GM23338 (cell line): Measurements from ENCODE around the gene CACNA2D1. TPM values are rescaled to one million over a fixed set of nuclear protein-coding genes. Genes with fewer than 3 reads are reported as not detected.

Experiments used
- ATAC-seq: fragments of 200-7000 bp; cut with Tn5 transposase; 3 replicates; pipeline ENCODE4 v1.9.1; 2020
- DNase-seq: peaks from one replicate; pipeline ENCODE4 v3.0.0-alpha.2; 2015; ENCODE audit warnings: low spot score
- H2AFZ ChIP-seq: fragments of 200-600 bp; sonication (generic); 2 replicates; pipeline ENCODE4 v1.8.0; 2016; ENCODE audit warnings: antibody characterized with exemption, mild to moderate bottlenecking, moderate library complexity
- H3F3A ChIP-seq: fragments of 200-600 bp; sonication (generic); replicated peaks from 2 replicates; pipeline ENCODE4 v1.8.0; 2017; ENCODE audit warnings: antibody characterized with exemption, mixed run types, low read depth
- H3K27ac ChIP-seq: fragments of 200-600 bp; sonication (generic); 2 replicates; pipeline ENCODE4 v1.6.1; 2016; ENCODE audit warnings: low read depth
- H3K27me3 ChIP-seq: fragments of 200-600 bp; sonication (generic); 2 replicates; pipeline ENCODE4 v1.8.0; 2016; ENCODE audit warnings: mild to moderate bottlenecking, mixed run types, moderate library complexity; ENCODE audit not compliant: insufficient read depth
- H3K36me3 ChIP-seq: fragments of 200-600 bp; sonication (generic); 2 replicates; pipeline ENCODE4 v1.8.0; 2016; ENCODE audit warnings: mild to moderate bottlenecking; ENCODE audit not compliant: insufficient read depth
- H3K4me1 ChIP-seq: fragments of 200-600 bp; sonication (generic); 2 replicates; pipeline ENCODE4 v1.8.0; 2016; ENCODE audit warnings: mild to moderate bottlenecking, moderate library complexity; ENCODE audit not compliant: insufficient read depth
- H3K4me2 ChIP-seq: fragments of 200-600 bp; sonication (generic); 2 replicates; pipeline ENCODE4 v1.7.1; 2017; ENCODE audit warnings: mixed run types
- H3K4me3 ChIP-seq: fragments of 200-600 bp; sonication (generic); 2 replicates; pipeline ENCODE4 v1.6.1; 2016; ENCODE audit warnings: mixed run types
- H3K79me2 ChIP-seq: fragments of 200-600 bp; sonication (generic); replicated peaks from 2 replicates; pipeline ENCODE4 v1.8.0; 2017; ENCODE audit warnings: mild to moderate bottlenecking; ENCODE audit not compliant: insufficient read depth
- H3K9me2 ChIP-seq: fragments of 200-600 bp; sonication (generic); 2 replicates; pipeline ENCODE4 v1.8.0; 2017; ENCODE audit not compliant: insufficient read depth
- H4K20me1 ChIP-seq: fragments of 200-600 bp; sonication (generic); replicated peaks from 2 replicates; pipeline ENCODE4 v1.8.0; 2017; ENCODE audit warnings: mild to moderate bottlenecking; ENCODE audit not compliant: insufficient read depth
- H3K27ac Mint-ChIP-seq: 2 replicates; pipeline ENCODE4 v1.8.0; 2020; ENCODE audit warnings: inconsistent platforms, mild to moderate bottlenecking, moderate library complexity, mixed read lengths
- H3K27me3 Mint-ChIP-seq: 3 replicates; pipeline ENCODE4 v1.8.0; 2022; ENCODE audit warnings: low read depth, mild to moderate bottlenecking, moderate library complexity, mixed read lengths, inconsistent platforms; ENCODE audit not compliant: insufficient read depth, poor library complexity
- H3K36me3 Mint-ChIP-seq: 3 replicates; pipeline ENCODE4 v1.8.0; 2021; ENCODE audit warnings: low read depth, mild to moderate bottlenecking, inconsistent platforms, moderate library complexity, mixed read lengths
- H3K4me1 Mint-ChIP-seq: 3 replicates; pipeline ENCODE4 v1.8.0; 2020; ENCODE audit warnings: mild to moderate bottlenecking, inconsistent platforms, mixed read lengths
- H3K4me3 Mint-ChIP-seq: 3 replicates; pipeline ENCODE4 v1.8.0; 2021; ENCODE audit warnings: moderate library complexity, mild to moderate bottlenecking, inconsistent platforms, mixed read lengths
- H3K9me3 Mint-ChIP-seq: 3 replicates; pipeline ENCODE4 v1.8.0; 2020; ENCODE audit warnings: moderate library complexity, mild to moderate bottlenecking, inconsistent platforms, mixed read lengths
- CTCF ChIP-seq, 2 experiments: fragments of 200-600 bp in 1 of 2; sonication (generic) in 1 of 2; conservative IDR thresholded peaks; 2 replicates each; pipeline versions ENCODE4 v1.5.1 to v1.6.1; 2016 to 2017; ENCODE audit warnings: antibody characterized with exemption in 2 of 2, low read depth in 2 of 2, mild to moderate bottlenecking in 2 of 2, moderate library complexity in 1 of 2
- EZH2 ChIP-seq: fragments of 200-600 bp; sonication (generic); IDR thresholded peaks from one replicate; pipeline ENCODE4 v1.8.0; 2017; ENCODE audit warnings: antibody characterized with exemption, mild to moderate bottlenecking, low read depth; ENCODE audit not compliant: unreplicated experiment
- EZH2phosphoT487 ChIP-seq: fragments of 200-600 bp; sonication (generic); IDR thresholded peaks from one replicate; pipeline ENCODE4 v1.8.1; 2018; ENCODE audit warnings: antibody characterized with exemption; ENCODE audit not compliant: unreplicated experiment
- NANOG ChIP-seq: IDR thresholded peaks from 2 replicates; pipeline ENCODE4 v1.6.1; 2016; ENCODE audit warnings: antibody characterized with exemption, borderline replicate concordance
- REST ChIP-seq: IDR thresholded peaks from one replicate; pipeline ENCODE4 v1.6.1; 2018; ENCODE audit warnings: antibody characterized with exemption; ENCODE audit not compliant: unreplicated experiment
- STAT1 ChIP-seq: IDR thresholded peaks from one replicate; pipeline ENCODE4 v1.6.1; 2016; ENCODE audit warnings: antibody characterized with exemption; ENCODE audit not compliant: unreplicated experiment
- ZNF331 ChIP-seq: fragments of 250-450 bp; sonication (Bioruptor Pico); IDR thresholded peaks from 2 replicates; pipeline ENCODE4 v1.5.0; 2020; ENCODE audit warnings: low read depth, mild to moderate bottlenecking, moderate library complexity
- polyA plus RNA-seq: library from polyadenylated mRNA; unstranded; fragments of >200 nt; fragmentation: Nextera tagmentation; extraction: Ambion mirVana; gene quantifications from 2 replicates; pipeline ENCODE4 v1.2.1, GENCODE V29; 2016
- total RNA-seq: library from RNA; depleted of rRNA; stranded (reverse); fragments of >200 nt; shearing (Covaris generic); gene quantifications from 2 replicates; pipeline ENCODE4 v1.2.3, GENCODE V29; 2014
- TF ChIP-seq, protein P1 (sequence below): fragments of 250-450 bp; sonication (Bioruptor Pico); IDR thresholded peaks from 2 replicates; pipeline ENCODE4 v1.5.0; 2020; ENCODE audit warnings: mild to moderate bottlenecking, moderate library complexity

The CACNA2D1 gene
- total and polyA plus RNA-seq, 2 experiments from 2014 or later = 7.0 to 20.4 TPM

DNA sequence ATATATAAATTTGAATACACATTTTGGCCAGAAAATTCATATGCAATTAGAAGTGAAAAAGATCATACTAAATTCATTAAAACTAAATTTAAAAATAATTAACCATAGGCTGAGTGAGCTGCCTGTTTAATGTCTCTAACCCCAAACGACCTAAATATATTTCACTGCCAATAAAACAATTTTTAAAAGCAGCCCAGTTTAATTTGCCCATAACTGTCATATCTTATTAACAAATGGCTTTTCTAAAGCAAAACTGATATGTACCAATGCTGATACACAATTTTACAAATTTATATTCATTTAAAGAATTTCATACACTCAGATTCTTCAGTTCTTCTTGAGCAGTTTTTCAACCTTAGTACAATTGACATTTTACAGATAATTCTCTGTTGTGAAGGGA is 99.9 kb downstream of the CACNA2D1 start:
- no peak overlapping the region for H3K27ac Mint-ChIP-seq
- ATAC-seq = no peak

More for the DNA sequence above, 99.9 kb downstream of the CACNA2D1 start:
- Histone ChIP-seq H3K9me2 (no peaks in the 10 kb centered on the region), H3K4me3 (no peak overlapping the region), H3K27ac (no peak overlapping the region), H3K4me2 (no peak overlapping the region), H2AFZ (no peak overlapping the region), H4K20me1 (no peaks in the 10 kb centered on the region), H3K4me1 (0 out of 2 replicates have a peak, but pooled peaks cover 2% of the 10 kb centered on the region), H3K79me2 (no peaks in the 10 kb centered on the region), H3F3A (no peaks in the 10 kb centered on the region), H3K27me3 (no peaks in the 10 kb centered on the region), H3K36me3 (no peaks in the 10 kb centered on the region)
- Mint-ChIP-seq H3K4me1 (peaks cover 18% of the 10 kb centered on the region), H3K36me3 (no peaks in the 10 kb centered on the region), H3K4me3 (no peak overlapping the region), H3K27me3 (no peaks in the 10 kb centered on the region), H3K9me3 (no peaks in the 10 kb centered on the region)
- no peak for TF ChIP-seq REST
- no peak for TF ChIP-seq STAT1
- no peak for TF ChIP-seq ZNF331 (CRISPR knock-in tag)
- TF ChIP-seq CTCF (conservative IDR thresholded peaks at IDR 0.05; ENCODE audit: low read depth in 2 of 2) = no peak
- TF ChIP-seq EZH2phosphoT487 = no peak
- TF ChIP-seq, protein P1, sequence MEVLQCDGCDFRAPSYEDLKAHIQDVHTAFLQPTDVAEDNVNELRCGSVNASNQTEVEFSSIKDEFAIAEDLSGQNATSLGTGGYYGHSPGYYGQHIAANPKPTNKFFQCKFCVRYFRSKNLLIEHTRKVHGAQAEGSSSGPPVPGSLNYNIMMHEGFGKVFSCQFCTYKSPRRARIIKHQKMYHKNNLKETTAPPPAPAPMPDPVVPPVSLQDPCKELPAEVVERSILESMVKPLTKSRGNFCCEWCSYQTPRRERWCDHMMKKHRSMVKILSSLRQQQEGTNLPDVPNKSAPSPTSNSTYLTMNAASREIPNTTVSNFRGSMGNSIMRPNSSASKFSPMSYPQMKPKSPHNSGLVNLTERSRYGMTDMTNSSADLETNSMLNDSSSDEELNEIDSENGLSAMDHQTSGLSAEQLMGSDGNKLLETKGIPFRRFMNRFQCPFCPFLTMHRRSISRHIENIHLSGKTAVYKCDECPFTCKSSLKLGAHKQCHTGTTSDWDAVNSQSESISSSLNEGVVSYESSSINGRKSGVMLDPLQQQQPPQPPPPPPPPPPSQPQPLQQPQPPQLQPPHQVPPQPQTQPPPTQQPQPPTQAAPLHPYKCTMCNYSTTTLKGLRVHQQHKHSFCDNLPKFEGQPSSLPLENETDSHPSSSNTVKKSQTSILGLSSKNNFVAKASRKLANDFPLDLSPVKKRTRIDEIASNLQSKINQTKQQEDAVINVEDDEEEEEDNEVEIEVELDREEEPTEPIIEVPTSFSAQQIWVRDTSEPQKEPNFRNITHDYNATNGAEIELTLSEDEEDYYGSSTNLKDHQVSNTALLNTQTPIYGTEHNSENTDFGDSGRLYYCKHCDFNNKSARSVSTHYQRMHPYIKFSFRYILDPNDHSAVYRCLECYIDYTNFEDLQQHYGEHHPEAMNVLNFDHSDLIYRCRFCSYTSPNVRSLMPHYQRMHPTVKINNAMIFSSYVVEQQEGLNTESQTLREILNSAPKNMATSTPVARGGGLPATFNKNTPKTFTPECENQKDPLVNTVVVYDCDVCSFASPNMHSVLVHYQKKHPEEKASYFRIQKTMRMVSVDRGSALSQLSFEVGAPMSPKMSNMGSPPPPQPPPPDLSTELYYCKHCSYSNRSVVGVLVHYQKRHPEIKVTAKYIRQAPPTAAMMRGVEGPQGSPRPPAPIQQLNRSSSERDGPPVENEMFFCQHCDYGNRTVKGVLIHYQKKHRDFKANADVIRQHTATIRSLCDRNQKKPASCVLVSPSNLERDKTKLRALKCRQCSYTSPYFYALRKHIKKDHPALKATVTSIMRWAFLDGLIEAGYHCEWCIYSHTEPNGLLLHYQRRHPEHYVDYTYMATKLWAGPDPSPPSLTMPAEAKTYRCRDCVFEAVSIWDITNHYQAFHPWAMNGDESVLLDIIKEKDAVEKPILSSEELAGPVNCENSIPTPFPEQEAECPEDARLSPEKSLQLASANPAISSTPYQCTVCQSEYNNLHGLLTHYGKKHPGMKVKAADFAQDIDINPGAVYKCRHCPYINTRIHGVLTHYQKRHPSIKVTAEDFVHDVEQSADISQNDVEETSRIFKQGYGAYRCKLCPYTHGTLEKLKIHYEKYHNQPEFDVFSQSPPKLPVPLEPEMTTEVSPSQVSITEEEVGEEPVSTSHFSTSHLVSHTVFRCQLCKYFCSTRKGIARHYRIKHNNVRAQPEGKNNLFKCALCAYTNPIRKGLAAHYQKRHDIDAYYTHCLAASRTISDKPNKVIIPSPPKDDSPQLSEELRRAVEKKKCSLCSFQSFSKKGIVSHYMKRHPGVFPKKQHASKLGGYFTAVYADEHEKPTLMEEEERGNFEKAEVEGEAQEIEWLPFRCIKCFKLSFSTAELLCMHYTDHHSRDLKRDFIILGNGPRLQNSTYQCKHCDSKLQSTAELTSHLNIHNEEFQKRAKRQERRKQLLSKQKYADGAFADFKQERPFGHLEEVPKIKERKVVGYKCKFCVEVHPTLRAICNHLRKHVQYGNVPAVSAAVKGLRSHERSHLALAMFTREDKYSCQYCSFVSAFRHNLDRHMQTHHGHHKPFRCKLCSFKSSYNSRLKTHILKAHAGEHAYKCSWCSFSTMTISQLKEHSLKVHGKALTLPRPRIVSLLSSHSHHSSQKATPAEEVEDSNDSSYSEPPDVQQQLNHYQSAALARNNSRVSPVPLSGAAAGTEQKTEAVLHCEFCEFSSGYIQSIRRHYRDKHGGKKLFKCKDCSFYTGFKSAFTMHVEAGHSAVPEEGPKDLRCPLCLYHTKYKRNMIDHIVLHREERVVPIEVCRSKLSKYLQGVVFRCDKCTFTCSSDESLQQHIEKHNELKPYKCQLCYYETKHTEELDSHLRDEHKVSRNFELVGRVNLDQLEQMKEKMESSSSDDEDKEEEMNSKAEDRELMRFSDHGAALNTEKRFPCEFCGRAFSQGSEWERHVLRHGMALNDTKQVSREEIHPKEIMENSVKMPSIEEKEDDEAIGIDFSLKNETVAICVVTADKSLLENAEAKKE (CRISPR knock-in tag) = no peak
- no peak for TF ChIP-seq NANOG
- no peak for TF ChIP-seq EZH2
- no peak for DNase-seq
